Peyer's patch (tissue), 4 donors: ENCODE measurements around the gene MAD1L1.
"Not testable (repeated sequence)": the region's sequence is repeated elsewhere in the genome, so short reads cannot be mapped to it uniquely, and the experiment has no call there.

Experiments
- POLR2A ChIP-seq, 2 donors: fragments of 450-650 bp; IDR thresholded peaks; one replicate each; pipeline ENCODE4 v1.5.1; 2017; ENCODE audit warnings: antibody characterized with exemption in 2 of 2, mild to moderate bottlenecking in 2 of 2, moderate library complexity in 2 of 2
- TF ChIP-seq, protein P1 (sequence below), 6 experiments: fragments of 450-650 bp in 4 of 6; fragments of 200-600 bp in 2 of 6; sonication (generic) in 1 of 6; IDR thresholded peaks; one replicate each; pipeline ENCODE4 v1.5.1; 2017 to 2019; ENCODE audit warnings: antibody characterized with exemption in 6 of 6, mild to moderate bottlenecking in 3 of 6, moderate library complexity in 1 of 6

DNA sequence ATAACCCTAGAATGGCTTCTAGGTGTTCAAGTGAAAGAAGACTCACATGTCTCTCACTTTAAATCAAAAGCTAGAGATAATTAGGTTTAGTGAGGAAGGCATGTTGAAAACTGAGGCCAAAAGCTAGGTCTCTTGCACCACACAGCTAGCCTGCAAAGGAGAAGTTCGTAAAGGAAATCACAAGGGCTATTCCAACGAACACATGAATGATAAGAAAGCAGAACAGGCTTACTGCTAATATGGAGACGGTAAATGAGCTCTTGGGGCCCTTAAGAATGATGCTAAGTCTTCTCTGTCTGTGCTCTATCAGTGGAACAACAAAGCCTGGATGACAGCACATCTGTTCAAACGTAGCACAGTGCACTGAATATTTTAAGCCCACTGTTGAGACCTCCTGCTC lies 401.3 kb downstream of the MAD1L1 start:
- TF ChIP-seq, protein P1, sequence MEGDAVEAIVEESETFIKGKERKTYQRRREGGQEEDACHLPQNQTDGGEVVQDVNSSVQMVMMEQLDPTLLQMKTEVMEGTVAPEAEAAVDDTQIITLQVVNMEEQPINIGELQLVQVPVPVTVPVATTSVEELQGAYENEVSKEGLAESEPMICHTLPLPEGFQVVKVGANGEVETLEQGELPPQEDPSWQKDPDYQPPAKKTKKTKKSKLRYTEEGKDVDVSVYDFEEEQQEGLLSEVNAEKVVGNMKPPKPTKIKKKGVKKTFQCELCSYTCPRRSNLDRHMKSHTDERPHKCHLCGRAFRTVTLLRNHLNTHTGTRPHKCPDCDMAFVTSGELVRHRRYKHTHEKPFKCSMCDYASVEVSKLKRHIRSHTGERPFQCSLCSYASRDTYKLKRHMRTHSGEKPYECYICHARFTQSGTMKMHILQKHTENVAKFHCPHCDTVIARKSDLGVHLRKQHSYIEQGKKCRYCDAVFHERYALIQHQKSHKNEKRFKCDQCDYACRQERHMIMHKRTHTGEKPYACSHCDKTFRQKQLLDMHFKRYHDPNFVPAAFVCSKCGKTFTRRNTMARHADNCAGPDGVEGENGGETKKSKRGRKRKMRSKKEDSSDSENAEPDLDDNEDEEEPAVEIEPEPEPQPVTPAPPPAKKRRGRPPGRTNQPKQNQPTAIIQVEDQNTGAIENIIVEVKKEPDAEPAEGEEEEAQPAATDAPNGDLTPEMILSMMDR (IDR thresholded peaks at IDR 0.05) = not testable (repeated sequence)
- not testable (repeated sequence) for TF ChIP-seq POLR2A (IDR thresholded peaks at IDR 0.05)
